ENCODE results near the gene IPCEF1. TPM values are rescaled to one million over a fixed set of nuclear protein-coding genes. Genes with fewer than 3 reads are reported as not detected.

The IPCEF1 gene
- total and polyA plus RNA-seq, 2 experiments from 2014 or later = 0.15 TPM; not detected in 1

DNA sequence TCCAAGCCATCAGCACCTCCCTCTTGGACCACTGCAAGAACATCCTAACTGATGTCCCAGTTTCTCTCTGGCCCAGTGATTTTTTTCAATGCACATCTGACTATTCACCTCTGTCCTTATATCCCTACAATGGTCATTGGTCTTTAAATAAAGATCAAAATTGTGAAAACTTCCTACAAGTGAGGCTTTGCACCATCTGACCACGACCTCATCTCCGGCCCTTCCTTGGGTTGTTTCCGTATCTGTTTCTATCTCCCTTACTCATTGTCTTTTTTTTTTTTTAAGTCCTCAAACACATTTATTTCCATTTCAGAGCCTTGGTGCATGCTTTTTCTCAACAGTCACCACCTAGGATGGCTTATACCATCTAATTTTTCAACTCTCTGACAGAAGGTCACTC, 88.1 kb downstream of the IPCEF1 start:
- TF ChIP-seq, protein P1, sequence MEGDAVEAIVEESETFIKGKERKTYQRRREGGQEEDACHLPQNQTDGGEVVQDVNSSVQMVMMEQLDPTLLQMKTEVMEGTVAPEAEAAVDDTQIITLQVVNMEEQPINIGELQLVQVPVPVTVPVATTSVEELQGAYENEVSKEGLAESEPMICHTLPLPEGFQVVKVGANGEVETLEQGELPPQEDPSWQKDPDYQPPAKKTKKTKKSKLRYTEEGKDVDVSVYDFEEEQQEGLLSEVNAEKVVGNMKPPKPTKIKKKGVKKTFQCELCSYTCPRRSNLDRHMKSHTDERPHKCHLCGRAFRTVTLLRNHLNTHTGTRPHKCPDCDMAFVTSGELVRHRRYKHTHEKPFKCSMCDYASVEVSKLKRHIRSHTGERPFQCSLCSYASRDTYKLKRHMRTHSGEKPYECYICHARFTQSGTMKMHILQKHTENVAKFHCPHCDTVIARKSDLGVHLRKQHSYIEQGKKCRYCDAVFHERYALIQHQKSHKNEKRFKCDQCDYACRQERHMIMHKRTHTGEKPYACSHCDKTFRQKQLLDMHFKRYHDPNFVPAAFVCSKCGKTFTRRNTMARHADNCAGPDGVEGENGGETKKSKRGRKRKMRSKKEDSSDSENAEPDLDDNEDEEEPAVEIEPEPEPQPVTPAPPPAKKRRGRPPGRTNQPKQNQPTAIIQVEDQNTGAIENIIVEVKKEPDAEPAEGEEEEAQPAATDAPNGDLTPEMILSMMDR (IDR thresholded peaks at IDR 0.05; ENCODE audit: low read depth, low read length) = no peak
- no peak overlapping the region for H3K27ac ChIP-seq
- no peaks in the 10 kb centered on the region for H3K36me3 ChIP-seq
- H3K9me3 ChIP-seq (ENCODE audit: low read depth) = no peaks in the 10 kb centered on the region
- no peak overlapping the region for H3K4me3 ChIP-seq
- no peak for DNase-seq (ENCODE audit: low read depth in 1 of 2, low spot score in 1 of 2)
- no peaks in the 10 kb centered on the region for H3K27me3 ChIP-seq
- no peaks in the 10 kb centered on the region for H3K4me1 ChIP-seq (ENCODE audit: low read depth)

GRCh38 chr6:154267508-154268106, 89.0 kb downstream of the IPCEF1 start:
- TF ChIP-seq, protein P1 (IDR thresholded peaks at IDR 0.05; ENCODE audit: low read depth, low read length) = no peak
- Histone ChIP-seq H3K27me3 (no peaks in the 10 kb centered on the region), H3K27ac (no peak overlapping the region), H3K9me3 (ENCODE audit: low read depth) (no peaks in the 10 kb centered on the region), H3K4me3 (no peak overlapping the region), H3K4me1 (ENCODE audit: low read depth) (no peaks in the 10 kb centered on the region), H3K36me3 (no peaks in the 10 kb centered on the region)
- no peak for DNase-seq (ENCODE audit: low read depth in 1 of 2, low spot score in 1 of 2)

GRCh38 chr6:154266560-154267099, 90.0 kb downstream of the IPCEF1 start:
- Histone ChIP-seq H3K4me1 (ENCODE audit: low read depth) (no peaks in the 10 kb centered on the region), H3K27ac (no peak overlapping the region), H3K36me3 (no peaks in the 10 kb centered on the region), H3K9me3 (ENCODE audit: low read depth) (no peaks in the 10 kb centered on the region), H3K27me3 (no peaks in the 10 kb centered on the region), H3K4me3 (no peak overlapping the region)
- DNase-seq (ENCODE audit: low read depth in 1 of 2, low spot score in 1 of 2) = no peak
- TF ChIP-seq, protein P1 (IDR thresholded peaks at IDR 0.05; ENCODE audit: low read depth, low read length) = no peak

- TF ChIP-seq, protein P1 (IDR thresholded peaks at IDR 0.05; ENCODE audit: low read depth, low read length) = no peak
- Histone ChIP-seq H3K9me3 (ENCODE audit: low read depth) (no peaks in the 10 kb centered on the region), H3K4me1 (ENCODE audit: low read depth) (no peaks in the 10 kb centered on the region), H3K27me3 (no peaks in the 10 kb centered on the region), H3K36me3 (no peaks in the 10 kb centered on the region), H3K27ac (no peak overlapping the region), H3K4me3 (no peak overlapping the region)
- DNase-seq (ENCODE audit: low read depth in 1 of 2, low spot score in 1 of 2) = no peak
Measured at GRCh38 chr6:154261688-154262397, 94.8 kb downstream of the IPCEF1 start.

- H3K4me3 ChIP-seq = no peak overlapping the region
- H3K27ac ChIP-seq = no peak overlapping the region
- TF ChIP-seq, protein P1 (IDR thresholded peaks at IDR 0.05; ENCODE audit: low read depth, low read length) = no peak
- no peaks in the 10 kb centered on the region for H3K4me1 ChIP-seq (ENCODE audit: low read depth)
- H3K27me3 ChIP-seq = no peaks in the 10 kb centered on the region
- H3K9me3 ChIP-seq (ENCODE audit: low read depth) = no peaks in the 10 kb centered on the region
- DNase-seq (ENCODE audit: low read depth in 1 of 2, low spot score in 1 of 2) = no peak
- H3K36me3 ChIP-seq = no peaks in the 10 kb centered on the region
Measured at GRCh38 chr6:154258064-154258757, 98.4 kb downstream of the IPCEF1 start.
